Fibroblast of lung (primary cell): ENCODE measurements around the gene ADGRF4.

Experiments
- EZH2 ChIP-seq: IDR thresholded peaks from 2 replicates; pipeline ENCODE4 v1.5.1; 2012; ENCODE audit warnings: low read length, control low read depth, mild to moderate bottlenecking; ENCODE audit errors: missing control alignments
- TF ChIP-seq, protein P1 (sequence below), 2 donors: IDR thresholded peaks in 1 of 2; conservative IDR thresholded peaks in 1 of 2; 1 replicate in 1 of 2; 2 replicates in 1 of 2; pipeline ENCODE4 v1.5.1; 2011 to 2012; ENCODE audit warnings: low read length in 2 of 2, control low read depth in 1 of 2, inconsistent platforms in 1 of 2, low read depth in 1 of 2, mild to moderate bottlenecking in 1 of 2

DNA sequence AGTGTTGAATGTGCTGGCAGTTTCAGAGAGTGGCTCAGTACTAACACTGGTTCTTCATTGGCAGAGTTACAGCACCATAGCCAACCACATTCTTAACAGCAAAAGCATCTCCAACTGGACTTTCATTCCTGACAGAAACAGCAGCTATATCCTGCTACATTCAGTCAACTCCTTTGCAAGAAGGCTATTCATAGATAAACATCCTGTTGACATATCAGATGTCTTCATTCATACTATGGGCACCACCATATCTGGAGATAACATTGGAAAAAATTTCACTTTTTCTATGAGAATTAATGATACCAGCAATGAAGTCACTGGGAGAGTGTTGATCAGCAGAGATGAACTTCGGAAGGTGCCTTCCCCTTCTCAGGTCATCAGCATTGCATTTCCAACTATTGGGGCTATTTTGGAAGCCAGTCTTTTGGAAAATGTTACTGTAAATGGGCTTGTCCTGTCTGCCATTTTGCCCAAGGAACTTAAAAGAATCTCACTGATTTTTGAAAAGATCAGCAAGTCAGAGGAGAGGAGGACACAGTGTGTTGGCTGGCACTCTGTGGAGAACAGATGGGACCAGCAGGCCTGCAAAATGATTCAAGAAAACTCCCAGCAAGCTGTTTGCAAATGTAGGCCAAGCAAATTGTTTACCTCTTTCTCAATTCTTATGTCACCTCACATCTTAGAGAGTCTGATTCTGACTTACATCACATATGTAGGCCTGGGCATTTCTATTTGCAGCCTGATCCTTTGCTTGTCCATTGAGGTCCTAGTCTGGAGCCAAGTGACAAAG, 17.0 kb upstream of the ADGRF4 start:
- TF ChIP-seq, protein P1, sequence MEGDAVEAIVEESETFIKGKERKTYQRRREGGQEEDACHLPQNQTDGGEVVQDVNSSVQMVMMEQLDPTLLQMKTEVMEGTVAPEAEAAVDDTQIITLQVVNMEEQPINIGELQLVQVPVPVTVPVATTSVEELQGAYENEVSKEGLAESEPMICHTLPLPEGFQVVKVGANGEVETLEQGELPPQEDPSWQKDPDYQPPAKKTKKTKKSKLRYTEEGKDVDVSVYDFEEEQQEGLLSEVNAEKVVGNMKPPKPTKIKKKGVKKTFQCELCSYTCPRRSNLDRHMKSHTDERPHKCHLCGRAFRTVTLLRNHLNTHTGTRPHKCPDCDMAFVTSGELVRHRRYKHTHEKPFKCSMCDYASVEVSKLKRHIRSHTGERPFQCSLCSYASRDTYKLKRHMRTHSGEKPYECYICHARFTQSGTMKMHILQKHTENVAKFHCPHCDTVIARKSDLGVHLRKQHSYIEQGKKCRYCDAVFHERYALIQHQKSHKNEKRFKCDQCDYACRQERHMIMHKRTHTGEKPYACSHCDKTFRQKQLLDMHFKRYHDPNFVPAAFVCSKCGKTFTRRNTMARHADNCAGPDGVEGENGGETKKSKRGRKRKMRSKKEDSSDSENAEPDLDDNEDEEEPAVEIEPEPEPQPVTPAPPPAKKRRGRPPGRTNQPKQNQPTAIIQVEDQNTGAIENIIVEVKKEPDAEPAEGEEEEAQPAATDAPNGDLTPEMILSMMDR (conservative IDR thresholded peaks at IDR 0.05 in 1 of 2, IDR thresholded peaks at IDR 0.05 in 1 of 2; ENCODE audit: low read depth in 1 of 2, low read length in 2 of 2) = no peak
- TF ChIP-seq EZH2 = no peak
